Activated T-cell treated with anti-CD3 and anti-CD28 coated beads, Interleukin-2, amount 50 U/mL, for 1 hour (primary cell): ENCODE measurements around the gene AADACL4.
"Not testable (repeated sequence)": the region's sequence is repeated elsewhere in the genome, so short reads cannot be mapped to it uniquely, and the experiment has no call there.

ENCODE experiments used
- DNase-seq: peaks from one replicate; pipeline ENCODE4 v3.0.0-alpha.2; 2020

AADACL4 gene

DNA sequence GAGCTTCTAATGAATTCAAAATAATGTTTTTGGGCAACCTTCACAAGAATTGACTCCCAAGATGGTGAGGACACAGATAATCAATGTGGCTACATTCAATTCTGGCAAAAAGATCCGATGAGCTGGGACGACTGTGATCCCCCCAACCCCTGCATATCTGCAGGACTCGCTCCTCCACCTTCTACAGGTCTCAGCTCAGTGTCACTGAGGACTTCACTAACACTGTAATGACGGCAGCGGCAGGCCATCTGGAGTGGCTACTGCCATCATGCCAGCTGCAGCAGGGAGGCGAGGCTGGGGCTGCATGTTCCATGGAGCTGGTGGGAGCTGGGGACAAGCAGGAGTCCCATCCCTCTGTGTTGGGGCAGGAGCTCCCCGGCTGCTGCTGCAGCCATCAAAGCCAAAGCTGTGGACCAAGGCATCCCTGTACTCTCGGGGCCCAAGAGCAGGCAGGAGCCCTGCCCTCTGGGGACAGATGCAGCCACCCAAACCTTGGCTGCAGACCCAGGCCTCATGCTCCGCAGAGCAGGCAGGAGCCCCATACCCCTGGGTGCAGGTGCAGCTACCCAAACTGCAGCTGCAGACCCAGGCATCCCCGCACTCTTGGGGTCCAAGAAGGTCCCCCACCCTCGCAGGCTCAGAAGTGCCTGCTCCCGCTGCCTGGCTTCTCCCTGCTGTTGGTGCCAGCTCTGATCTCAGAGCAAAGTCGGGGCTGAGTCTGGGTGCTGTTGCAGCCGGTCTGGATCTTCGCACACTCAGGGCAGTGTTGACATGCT is 13.7 kb upstream of the AADACL4 start:
- no peak for DNase-seq

DNA sequence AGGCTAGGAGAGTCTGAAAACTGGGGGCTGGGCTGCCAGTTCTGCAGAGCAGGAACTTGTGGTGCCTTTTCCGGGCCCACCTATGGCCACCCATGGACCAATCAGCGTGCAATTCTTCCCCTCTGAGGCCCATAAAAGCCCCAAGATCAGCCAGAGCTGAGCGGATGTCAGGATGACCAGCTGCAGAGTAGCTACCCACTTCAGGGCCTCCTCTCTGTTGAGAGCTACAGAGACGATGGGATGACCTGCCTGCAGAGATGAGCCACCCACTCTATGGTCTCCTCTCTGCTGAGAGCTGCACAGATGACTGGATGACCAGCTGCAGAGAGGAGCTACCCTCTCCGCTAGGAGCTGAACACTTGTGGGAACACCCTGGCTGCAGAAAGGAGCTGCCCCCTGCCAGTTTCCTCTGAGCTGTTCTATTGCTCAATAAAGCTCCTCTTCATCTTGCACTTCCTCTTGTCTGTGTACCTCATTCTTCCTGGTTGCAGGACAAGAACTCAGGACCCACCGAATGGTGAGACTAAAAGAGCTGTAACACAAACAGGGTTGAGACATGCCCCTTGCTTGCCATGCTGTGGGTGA is 12.8 kb upstream of the AADACL4 start:
- no peak for DNase-seq

DNA sequence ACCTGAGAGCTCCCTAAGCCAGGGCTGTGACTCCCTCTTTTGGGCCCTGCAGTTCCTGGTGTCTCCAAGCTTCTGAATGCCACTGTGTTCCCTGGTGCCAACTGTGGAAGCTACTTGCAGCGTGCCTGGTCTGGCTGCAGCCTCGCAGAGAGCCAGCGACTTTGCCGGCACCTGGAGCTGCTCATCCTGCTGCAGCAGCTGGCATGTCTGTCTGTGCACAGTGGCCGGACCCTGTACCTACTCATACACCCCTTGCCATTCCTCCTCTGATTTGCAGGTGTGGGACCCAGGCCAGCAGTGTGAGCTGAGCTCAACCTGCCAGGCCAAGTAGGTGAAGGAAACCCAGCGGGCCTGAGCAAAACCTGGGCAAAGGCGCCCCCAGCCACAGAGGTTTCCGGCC is 12.3 kb upstream of the AADACL4 start:
- DNase-seq, result no peak

DNA sequence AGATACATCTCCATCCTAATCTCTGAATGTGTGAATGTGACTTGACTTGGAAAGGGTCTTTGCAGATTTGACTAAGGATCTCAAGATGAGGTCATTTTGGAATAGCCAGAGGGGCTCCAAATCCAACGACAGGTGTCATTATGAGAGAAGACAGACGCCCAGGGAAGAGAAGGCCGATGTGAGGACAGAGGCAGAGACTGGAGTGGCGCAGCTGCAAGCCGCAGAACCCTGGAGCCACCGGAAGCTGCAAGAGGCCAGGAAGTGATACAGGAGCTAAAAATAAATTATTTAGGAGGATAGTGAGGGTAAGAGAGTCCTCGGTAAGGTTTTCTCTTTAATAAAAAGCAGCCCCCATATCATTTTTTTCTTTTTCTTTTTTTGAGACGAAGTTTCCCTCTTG is 9.7 kb upstream of the AADACL4 start:
- no peak for DNase-seq

DNA sequence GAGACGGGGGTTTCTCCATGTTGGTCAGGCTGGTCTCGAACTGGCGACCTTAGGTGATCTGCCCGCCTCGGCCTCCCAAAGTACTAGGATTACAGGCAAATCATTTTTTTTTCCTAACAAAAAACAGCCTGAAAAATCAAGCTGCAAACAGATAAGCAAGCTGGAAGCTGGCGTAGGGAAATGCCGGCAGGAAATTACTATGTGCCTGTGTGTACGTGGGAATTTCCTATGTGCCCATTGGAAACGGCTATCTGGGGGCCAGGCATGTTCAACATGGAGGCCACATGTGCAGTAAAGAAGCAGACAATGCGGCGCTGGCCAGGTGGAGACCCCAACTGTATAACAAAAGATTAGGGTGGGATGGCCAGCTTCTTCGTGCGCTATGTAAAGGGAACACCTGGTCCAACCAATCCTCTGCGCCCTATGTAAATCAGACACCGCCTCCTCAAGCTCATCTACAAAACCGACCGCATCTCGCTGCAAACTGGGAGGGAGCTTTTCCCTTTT is 9.1 kb upstream of the AADACL4 start:
- DNase-seq, result no peak

DNA sequence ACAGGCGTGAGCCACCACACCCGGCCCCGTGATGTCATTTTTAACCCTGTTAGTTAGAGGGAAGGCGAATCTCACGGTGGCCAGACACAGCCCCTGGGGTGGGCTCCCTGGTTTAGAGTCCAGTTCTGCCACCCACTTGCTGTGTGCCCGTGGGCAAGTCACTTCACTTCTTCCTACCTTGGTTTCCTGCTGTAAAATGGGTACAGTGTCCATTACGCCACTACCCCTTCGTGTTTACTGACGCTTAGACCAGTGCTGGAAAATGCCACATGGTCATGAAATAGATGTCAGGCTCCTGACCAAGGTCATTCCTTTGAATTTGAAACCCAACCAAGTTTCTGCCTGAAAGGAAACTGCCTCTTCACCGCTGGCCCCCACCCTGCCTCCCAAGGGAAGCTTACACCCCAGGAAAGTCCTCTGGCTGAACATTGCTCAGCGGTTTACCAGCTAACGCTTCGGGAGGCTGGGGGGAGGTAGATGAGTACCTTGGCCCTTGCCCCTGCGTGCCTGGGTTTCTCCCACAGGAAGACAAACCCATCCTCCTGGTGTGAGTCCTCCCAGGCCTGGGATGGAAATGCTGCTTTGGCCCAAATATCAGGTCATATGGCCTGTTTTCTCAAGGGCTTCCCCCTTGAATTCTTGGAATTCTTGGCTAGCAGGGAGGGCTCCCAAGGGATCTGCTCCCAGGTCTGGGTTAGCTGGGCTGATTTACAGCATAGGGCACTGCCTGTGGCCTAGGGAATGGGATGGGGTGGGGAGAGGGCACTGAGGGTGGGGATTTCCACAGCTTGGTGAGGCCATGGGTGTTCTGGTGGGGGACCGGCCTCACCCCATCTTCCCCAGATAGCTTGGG is 7.6 kb upstream of the AADACL4 start:
- DNase-seq, result no peak

DNA sequence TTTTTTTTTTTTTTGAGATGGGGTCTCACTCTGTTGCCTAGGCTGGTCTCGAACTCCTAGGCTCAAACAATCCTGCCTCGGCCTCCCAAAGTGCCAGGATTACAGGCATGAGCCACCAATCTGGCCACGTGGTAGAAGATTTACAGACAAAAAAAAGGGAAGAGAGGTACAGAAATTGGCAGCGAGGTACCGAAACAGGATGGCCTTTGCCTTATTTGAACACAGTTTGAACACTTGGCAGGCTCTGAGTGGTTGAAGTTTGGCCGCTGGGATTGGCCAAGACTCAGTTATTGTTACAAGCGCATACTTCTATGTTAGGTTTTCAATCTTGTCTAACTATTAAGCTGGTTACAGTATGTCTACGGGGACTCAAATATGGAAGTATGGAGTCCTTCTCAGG is 6.2 kb upstream of the AADACL4 start:
- no peak for DNase-seq

DNA sequence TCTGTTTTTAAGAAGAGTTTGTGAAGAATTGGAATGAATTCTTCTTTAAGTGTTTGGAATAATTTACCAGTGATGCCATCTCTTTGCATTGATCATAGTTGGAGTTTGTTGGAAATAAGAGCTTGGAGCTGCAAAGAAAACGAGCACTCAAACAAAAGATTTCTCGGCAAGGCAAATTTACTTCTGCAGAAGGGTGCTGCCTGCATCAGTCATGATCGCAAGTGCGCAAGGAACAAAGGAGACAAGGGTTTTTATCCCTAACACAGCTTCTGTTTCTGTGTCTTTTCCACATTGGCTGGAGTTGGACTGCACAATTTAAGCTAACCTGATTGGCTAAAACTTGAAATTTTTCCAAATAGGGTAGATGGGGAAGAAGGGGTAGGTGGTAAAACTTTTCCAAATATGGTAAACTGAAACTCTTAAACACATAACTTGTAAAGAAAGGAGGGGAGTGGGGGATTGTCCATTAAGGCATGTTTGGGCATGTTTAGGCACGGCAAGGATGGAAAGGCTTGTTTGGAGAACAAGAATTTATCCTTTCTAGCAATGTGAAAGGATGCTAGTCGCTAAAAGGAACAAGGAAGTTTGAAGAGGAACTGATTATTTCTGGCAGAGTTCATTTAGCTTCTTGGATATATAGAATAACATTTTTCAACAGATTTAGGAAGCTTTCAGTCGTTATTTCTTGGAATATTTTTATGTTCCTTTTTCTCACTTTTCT is 3.5 kb upstream of the AADACL4 start:
- DNase-seq, result no peak

DNA sequence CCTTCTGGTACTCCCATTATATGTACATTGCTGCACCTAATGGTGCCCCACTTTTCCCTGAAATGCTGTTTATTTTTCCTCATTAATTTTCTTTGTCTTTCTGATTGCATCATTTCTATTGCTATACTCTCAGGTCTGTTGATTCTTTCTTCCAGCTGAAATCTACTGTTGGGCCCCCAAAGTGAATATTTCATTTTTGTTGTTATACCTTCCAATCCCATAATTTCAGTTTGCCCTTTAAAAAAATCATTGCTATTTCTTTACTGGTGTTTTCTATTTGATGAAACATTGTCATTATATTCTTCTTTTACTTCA is 3.0 kb upstream of the AADACL4 start:
- no peak for DNase-seq

DNA sequence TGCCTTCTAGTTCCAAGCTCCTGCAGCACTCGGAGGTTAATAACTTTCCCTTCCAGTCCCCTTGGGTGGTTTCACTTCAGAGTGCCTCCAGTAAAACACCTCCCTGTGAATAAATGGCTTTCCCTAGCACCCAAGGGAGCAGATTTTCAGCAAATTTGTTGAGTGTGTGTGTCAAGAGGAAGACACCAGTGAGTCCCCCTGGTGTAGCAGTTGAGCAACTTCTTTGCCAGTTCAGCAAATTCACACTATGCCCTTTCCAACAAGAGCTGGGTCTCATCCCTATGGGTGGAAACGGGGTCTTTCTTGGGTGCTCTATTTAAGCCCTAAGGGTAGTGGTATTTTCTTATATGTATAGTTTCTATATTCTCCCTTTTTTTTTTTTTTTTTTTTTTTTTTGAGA is 806 bp upstream of the AADACL4 start:
- no peak for DNase-seq

DNA sequence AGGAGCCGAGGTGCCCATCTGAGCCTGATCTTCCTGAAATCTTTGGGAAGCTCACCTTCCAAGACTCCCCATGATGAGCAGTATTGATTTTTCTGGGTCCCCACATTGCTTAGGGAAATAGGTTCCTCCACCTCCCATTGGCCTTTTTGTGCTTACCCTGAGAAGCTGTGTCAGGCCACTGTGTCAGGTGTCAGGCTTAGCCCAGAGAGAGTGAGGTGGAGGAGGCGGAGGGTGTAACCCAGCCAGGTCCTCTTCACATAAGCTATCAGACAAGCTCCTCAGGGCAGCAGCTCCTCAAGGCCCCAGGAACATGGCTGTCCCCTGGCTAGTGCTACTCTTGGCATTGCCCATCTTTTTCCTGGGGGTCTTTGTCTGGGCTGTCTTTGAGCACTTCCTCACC is 352 bp downstream of the AADACL4 start:
- DNase-seq, result no peak

DNA sequence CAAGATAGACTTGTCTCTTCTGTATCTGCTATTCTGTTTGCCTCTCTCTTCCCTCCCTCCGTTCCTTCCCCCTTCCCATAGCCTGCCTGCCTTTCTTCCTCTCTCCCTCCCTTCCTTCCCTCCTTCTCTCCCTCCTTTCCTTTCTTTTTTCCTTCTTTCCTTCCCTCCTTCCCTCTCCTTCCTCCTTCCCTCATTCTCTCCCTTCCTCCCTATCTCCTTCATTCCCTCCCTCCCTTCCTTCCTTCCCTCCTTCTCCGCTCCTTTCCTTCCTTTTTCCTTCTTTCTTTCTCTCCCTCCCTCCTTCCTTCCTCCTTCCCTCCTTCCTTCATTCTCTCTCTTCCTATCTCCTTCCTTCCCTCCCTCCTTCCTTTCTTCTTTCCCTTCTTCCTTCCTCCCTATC is 944 bp downstream of the AADACL4 start:
- DNase-seq, result no peak

DNA sequence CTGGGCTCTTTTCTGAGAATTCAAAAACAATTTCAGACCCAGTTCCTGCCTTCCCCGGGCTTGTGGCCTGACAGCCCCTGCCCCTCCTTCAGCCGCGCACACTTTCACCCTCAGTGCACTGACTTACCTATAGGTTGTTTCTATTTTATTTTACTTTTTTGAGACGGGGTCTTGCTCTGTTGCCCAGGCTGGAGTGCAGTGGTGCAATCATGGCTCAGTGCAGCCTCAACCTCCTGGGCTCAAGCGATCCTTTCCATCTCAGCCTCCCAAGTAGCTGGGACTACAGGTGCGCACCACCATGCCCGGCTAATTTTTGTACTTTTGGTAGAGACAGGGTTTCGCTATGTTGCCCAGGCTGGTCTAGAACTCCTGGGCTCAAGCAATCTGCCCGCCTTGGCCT is 1.5 kb downstream of the AADACL4 start:
- DNase-seq, result not testable (repeated sequence)

DNA sequence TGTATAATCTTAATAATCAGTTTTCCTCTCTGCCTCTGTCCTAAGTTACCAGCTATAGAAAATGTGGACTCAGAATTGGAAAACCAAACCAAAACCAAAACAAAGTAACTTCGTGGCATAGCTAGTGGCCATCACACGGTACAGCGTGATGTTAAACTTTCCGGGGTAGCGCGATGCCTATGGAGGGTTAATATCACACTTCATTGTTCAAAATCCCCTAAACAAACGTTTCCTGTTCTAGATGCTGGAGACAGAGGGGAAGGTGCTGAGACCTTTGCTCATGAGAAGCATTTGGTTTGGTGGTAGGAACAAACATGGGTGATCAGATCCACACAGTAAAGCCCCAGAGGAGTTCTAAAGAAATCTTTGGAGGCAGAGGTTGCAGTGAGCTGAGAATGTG is 4.9 kb downstream of the AADACL4 start:
- no peak for DNase-seq

DNA sequence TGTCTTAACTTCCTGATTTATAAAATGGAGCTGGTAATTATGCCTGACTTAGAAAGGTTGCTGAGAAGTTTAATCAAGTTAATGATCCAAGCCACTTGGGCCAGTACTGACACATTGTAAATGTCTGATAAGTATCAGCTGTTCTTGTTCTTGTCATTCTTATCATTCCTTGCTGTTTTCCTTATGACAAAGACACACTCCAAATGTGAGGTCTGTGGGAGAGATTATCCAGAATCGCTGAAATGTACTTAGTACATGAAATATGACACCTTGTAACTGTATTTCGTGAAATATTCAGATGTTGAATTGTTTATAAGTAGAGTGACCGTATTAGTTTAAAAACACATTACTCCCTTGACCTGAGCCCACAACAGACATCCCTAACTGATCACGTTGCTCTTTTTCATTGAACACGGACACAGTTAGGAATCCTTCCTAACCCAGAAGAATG is 6.1 kb downstream of the AADACL4 start:
- no peak for DNase-seq

DNA sequence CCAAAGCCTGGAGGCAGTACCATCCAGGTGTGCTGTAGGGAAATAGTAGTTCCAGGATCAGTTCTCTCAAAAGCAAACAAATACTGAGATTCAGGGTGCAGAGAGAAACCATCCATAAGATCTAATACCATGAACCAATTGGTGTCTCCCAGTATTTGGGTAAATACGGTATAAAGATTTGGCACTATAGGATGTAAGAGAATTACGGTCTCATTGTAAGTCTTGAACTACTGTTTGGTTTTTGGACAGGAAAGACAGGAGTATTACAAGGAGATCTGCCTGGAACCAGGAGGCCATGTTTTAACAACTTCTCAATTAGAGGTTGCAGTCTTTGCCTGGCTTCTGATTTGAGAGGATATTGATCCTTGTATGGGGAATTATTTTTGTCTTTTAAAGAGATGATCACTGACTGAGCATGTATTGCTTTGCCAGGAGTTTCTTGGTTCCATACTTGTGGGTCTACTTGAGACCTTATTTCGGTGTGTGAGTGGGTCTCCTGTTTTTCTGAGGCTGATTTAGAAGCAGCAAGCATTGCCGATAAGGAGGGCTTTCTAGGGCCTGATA is 10.2 kb downstream of the AADACL4 start:
- no peak for DNase-seq

DNA sequence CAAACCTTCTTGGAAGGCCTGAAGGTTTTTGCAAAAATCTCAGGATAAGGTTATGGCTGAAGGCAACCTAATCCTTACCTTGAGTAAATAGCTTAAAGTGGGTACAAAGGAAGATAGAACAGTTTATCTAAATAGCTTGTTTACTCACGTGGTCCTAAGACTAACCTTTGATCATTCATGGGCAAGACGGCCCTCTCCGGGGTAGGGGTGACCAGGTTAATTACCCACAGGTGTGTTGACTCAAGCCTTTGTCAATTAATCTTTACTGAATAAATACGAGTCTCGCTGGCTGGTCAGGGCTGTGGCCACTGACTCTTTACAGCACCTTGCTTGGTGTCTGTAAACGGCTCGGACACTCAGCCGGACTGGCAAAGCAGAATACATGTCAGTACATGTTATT is 10.8 kb downstream of the AADACL4 start:
- no peak for DNase-seq

DNA sequence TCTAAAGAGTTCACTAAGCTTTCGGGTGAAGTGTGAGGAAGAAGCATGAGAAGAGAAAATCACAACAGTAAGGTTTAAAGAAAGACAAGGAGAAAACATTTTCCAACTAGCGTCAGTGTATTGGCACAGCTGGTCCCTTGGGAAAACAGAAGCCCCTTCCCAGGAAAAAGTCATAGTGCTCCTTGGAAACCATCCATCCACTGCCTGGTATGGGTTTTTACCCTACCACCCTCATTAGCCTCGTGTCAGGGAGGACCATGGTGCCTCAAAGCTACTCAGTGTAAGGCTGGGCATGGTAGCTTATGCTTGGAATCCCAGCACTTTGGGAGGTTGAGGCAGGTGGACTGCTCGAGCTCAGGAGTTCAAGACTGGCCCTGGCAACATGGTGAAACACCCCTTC is 12.7 kb downstream of the AADACL4 start:
- DNase-seq, result no peak

DNA sequence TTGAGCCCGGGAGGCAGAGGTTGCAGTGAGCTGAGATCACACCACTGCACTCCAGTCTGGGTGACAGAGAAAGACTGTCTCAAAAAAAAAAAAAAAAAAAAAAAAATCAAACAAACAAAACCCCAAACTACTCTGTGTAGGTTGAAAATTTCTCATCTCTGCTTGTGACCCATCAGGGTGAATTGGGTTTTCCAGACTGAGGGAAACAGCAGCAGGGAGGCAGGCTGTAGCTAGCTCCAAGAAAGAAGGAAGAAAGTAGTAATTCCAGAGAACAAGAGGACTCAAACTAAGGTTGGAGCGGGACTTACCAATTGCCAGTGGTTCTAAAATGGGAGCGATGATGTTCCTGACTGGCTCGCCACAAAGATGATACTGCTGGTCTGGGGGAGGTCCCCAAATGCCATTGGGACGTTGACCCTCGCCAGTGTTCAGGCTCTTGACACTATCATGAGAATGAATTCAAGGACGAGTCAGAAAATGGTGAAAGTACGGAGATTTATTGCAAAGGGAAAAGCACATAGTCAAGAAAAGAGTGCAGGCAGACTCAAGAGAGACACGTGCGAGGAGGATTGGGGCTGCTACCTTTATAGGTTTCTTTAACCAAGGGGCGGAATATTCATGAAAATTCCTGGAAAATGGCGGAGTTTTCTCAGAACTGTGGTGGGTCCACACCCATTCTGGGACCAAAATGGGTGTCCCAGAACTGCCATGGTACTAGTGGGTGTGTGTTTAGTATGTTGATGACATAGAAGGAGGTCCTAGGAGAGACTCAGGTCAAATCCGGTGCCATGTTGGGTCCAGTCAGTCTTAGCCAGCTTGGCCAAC is 13.4 kb downstream of the AADACL4 start:
- DNase-seq, result no peak

DNA sequence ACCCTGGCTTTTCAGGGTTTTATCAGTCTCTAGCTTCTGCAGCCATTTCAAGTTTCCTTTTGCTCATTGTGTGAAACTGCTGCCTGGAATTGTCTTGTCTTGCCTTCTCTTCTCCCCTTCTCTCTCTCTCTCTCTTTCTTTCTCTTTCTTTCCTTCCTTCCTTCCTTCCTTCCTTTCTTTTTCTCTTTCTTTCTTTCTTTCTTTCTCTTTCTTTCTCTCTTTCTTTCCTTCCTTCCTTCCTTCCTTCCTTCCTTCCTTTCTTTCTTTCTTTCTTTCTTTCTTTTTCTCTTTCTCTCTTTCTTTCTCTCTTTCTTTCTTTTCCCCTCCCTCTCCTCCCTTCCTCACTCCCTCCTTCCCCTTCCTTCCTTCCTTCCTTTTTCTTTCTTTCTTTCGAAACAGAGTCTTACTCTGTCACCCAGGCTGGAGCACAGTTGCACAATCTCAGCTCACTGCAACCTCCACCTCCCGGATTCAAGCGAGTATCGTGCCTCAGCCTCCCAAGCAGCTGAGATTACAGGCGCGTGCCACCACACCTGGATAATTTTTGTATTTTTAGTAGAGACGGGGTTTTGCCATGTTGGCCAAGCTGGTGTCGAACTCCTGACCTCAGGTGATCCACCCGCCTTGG is 14.1 kb downstream of the AADACL4 start:
- DNase-seq, result not testable (repeated sequence)
